HL-60 (cell line): ENCODE data around the gene STOM.

ENCODE experiments used
- DNase-seq, 2 experiments: peaks; one replicate each; pipeline ENCODE4 v3.0.0-alpha.2; 2010 to 2020; ENCODE audit warnings: low read depth in 1 of 2, low spot score in 1 of 2
- H3K27ac ChIP-seq: fragments of 250-450 bp; sonication (Bioruptor Pico); replicated peaks from 2 replicates; pipeline ENCODE4 v1.5.1; 2020; ENCODE audit warnings: mild to moderate bottlenecking, moderate library complexity
- H3K27me3 ChIP-seq: fragments of 250-450 bp; sonication (Bioruptor Pico); 2 replicates; pipeline ENCODE4 v1.5.1; 2021; ENCODE audit warnings: mild to moderate bottlenecking, moderate library complexity; ENCODE audit not compliant: insufficient read depth, poor library complexity, severe bottlenecking
- H3K4me3 ChIP-seq: replicated peaks from 2 replicates; pipeline ENCODE4 v1.5.1; 2011; ENCODE audit warnings: mild to moderate bottlenecking, control low read depth, low read length; ENCODE audit not compliant: insufficient read depth
- GABPA ChIP-seq: IDR thresholded peaks from 2 replicates; pipeline ENCODE4 v1.6.1; 2012; ENCODE audit warnings: low read depth
- POLR2AphosphoS5 ChIP-seq: IDR thresholded peaks from 2 replicates; pipeline ENCODE4 v1.6.1; 2012; ENCODE audit warnings: low read depth
- SPI1 ChIP-seq: IDR thresholded peaks from 2 replicates; pipeline ENCODE4 v1.6.1; 2012; ENCODE audit warnings: low read depth, mild to moderate bottlenecking, borderline replicate concordance
- TF ChIP-seq, protein P1 (sequence below): IDR thresholded peaks from 2 replicates; pipeline ENCODE4 v1.6.1; 2012; ENCODE audit warnings: low read depth; ENCODE audit not compliant: insufficient replicate concordance
- TF ChIP-seq, protein P2 (sequence below): IDR thresholded peaks from one replicate; pipeline ENCODE4 v1.5.1; 2011; ENCODE audit warnings: low read length, control low read depth, inconsistent platforms; ENCODE audit not compliant: insufficient read depth

Gene STOM

DNA sequence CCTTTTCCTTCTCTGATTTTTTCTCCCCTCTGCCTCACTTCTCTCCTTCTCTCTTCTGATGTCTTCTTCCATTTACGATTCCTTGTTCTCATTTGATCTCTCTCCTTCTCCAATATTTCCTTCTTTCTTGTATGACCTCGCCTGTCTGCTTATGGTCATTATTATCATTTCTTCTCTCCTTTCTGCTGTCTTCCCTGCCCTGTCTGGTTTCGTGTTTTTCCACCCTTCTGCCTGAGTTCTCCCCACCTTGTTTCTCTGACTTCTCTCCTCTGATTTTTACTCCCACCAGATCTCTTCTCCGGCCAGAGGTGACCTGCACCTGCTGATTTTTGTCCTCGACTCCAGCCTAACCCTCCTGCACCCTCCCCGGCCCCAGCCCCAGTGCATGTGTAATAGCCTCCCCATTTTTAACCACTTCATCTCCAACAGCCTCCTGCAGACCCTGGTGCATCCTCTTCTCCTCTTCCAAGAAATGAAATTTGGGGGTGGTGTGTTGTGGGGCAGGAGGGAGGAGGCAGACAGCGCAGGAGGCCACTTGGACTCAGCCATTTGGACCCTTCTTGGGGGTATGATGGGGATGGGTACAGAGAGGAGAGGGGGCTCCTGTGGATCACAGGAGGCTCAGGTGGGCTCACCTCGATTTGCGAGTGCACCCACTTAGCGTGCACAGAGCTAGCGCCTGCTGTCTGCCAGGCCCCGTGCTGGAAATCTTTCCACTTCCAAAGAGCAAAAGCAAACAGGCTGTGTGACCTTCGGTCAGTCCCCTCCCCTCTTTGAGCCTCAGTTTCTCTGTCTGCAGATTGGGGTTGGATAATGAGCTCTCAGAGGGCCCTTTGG is 69.5 kb downstream of the STOM start:
- Histone ChIP-seq H3K27ac (no peak overlapping the region), H3K4me3 (no peak overlapping the region), H3K27me3 (no peaks in the 10 kb centered on the region)
- no peak for DNase-seq
- TF ChIP-seq SPI1 (no peak), POLR2AphosphoS5 (no peak), GABPA (no peak)
- TF ChIP-seq, protein P1, sequence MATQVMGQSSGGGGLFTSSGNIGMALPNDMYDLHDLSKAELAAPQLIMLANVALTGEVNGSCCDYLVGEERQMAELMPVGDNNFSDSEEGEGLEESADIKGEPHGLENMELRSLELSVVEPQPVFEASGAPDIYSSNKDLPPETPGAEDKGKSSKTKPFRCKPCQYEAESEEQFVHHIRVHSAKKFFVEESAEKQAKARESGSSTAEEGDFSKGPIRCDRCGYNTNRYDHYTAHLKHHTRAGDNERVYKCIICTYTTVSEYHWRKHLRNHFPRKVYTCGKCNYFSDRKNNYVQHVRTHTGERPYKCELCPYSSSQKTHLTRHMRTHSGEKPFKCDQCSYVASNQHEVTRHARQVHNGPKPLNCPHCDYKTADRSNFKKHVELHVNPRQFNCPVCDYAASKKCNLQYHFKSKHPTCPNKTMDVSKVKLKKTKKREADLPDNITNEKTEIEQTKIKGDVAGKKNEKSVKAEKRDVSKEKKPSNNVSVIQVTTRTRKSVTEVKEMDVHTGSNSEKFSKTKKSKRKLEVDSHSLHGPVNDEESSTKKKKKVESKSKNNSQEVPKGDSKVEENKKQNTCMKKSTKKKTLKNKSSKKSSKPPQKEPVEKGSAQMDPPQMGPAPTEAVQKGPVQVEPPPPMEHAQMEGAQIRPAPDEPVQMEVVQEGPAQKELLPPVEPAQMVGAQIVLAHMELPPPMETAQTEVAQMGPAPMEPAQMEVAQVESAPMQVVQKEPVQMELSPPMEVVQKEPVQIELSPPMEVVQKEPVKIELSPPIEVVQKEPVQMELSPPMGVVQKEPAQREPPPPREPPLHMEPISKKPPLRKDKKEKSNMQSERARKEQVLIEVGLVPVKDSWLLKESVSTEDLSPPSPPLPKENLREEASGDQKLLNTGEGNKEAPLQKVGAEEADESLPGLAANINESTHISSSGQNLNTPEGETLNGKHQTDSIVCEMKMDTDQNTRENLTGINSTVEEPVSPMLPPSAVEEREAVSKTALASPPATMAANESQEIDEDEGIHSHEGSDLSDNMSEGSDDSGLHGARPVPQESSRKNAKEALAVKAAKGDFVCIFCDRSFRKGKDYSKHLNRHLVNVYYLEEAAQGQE = no peak
- TF ChIP-seq, protein P2, sequence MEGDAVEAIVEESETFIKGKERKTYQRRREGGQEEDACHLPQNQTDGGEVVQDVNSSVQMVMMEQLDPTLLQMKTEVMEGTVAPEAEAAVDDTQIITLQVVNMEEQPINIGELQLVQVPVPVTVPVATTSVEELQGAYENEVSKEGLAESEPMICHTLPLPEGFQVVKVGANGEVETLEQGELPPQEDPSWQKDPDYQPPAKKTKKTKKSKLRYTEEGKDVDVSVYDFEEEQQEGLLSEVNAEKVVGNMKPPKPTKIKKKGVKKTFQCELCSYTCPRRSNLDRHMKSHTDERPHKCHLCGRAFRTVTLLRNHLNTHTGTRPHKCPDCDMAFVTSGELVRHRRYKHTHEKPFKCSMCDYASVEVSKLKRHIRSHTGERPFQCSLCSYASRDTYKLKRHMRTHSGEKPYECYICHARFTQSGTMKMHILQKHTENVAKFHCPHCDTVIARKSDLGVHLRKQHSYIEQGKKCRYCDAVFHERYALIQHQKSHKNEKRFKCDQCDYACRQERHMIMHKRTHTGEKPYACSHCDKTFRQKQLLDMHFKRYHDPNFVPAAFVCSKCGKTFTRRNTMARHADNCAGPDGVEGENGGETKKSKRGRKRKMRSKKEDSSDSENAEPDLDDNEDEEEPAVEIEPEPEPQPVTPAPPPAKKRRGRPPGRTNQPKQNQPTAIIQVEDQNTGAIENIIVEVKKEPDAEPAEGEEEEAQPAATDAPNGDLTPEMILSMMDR = no peak

DNA sequence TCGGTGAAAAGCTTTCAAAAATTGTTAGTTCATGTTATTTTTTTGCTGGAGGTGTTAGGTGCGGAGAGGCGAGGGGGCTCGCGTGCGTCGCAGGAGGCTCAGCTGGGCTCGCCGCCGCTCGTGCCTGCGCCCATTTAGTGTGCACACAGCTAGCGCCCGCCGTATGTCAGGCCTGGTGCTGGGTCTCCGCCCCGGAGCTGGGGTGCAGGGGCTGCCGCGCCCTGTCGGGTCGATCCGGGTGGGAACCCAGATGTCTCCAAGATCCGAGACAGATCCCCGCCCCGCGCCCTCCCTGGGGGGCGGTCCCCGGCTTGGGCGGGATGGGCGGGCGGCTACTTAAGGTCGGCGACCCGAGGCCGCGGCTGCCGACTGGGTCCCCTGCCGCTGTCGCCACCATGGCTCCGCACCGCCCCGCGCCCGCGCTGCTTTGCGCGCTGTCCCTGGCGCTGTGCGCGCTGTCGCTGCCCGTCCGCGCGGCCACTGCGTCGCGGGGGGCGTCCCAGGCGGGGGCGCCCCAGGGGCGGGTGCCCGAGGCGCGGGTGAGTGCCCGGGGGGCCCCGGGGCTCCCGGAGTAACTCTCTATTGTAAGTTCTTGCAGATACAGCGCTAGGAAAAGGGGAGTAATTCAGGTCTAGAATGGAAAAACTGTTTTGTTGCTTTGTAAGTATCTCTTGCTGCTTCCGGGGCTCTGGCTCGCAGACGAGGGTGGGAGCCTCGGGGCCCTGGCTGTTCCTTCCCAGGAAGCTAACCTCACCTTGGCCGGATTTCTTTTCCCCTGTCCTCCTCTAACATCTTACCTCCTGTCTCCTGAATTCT is 70.4 kb downstream of the STOM start:
- no peak for DNase-seq
- H3K4me3 ChIP-seq = peak overlapping the region; percentile 18

More for the DNA sequence above, 70.4 kb downstream of the STOM start:
- no peak overlapping the region for H3K27ac ChIP-seq
- no peak for TF ChIP-seq GABPA
- TF ChIP-seq, protein P1 = no peak
- TF ChIP-seq, protein P2 = no peak
- no peak for TF ChIP-seq SPI1
- no peak for TF ChIP-seq POLR2AphosphoS5
- H3K27me3 ChIP-seq = no peaks in the 10 kb centered on the region
